ENCODE data around the gene TCF4. TPM values are rescaled to one million over a fixed set of nuclear protein-coding genes. Genes with fewer than 3 reads are reported as not detected.

Gene TCF4
- total RNA-seq, 1 donor from 2014 or later, result 175 TPM

- no peak for DNase-seq (ENCODE audit: low spot score)
- no peaks in the 10 kb centered on the region for H3K9me3 Mint-ChIP-seq (ENCODE audit: unreplicated experiment)
- H3K4me1 Mint-ChIP-seq (ENCODE audit: unreplicated experiment), result peaks cover 22% of the 10 kb centered on the region
- peaks cover 6% of the 10 kb centered on the region for H3K36me3 Mint-ChIP-seq (ENCODE audit: low read depth, unreplicated experiment)
- H3K27ac Mint-ChIP-seq (ENCODE audit: unreplicated experiment), result no peak overlapping the region
- H3K4me3 Mint-ChIP-seq (ENCODE audit: unreplicated experiment), result no peak overlapping the region
- TF ChIP-seq CTCF (IDR thresholded peaks at IDR 0.05; ENCODE audit: unreplicated experiment), result no peak
- peaks cover 7% of the 10 kb centered on the region for H3K27me3 Mint-ChIP-seq (ENCODE audit: unreplicated experiment)
Observed at GRCh38 chr18:55444536-55444935, 143.5 kb downstream of the TCF4 start.

- no peak overlapping the region for H3K27ac Mint-ChIP-seq (ENCODE audit: unreplicated experiment)
- no peak for DNase-seq (ENCODE audit: low spot score)
- peaks cover 6% of the 10 kb centered on the region for H3K36me3 Mint-ChIP-seq (ENCODE audit: low read depth, unreplicated experiment)
- peaks cover 21% of the 10 kb centered on the region for H3K4me1 Mint-ChIP-seq (ENCODE audit: unreplicated experiment)
- H3K27me3 Mint-ChIP-seq (ENCODE audit: unreplicated experiment), result peaks cover 7% of the 10 kb centered on the region
- no peaks in the 10 kb centered on the region for H3K9me3 Mint-ChIP-seq (ENCODE audit: unreplicated experiment)
- TF ChIP-seq CTCF (IDR thresholded peaks at IDR 0.05; ENCODE audit: unreplicated experiment), result no peak
- no peak overlapping the region for H3K4me3 Mint-ChIP-seq (ENCODE audit: unreplicated experiment)
Observed at GRCh38 chr18:55443776-55444175, 144.2 kb downstream of the TCF4 start.

GRCh38 chr18:55442561-55442960 is 145.4 kb downstream of the TCF4 start:
- Mint-ChIP-seq H3K4me1 (ENCODE audit: unreplicated experiment) (peaks cover 26% of the 10 kb centered on the region), H3K4me3 (ENCODE audit: unreplicated experiment) (no peak overlapping the region)

GRCh38 chr18:55440988-55441387 is 147.0 kb downstream of the TCF4 start:
- peaks cover 26% of the 10 kb centered on the region for H3K4me1 Mint-ChIP-seq (ENCODE audit: unreplicated experiment)
- peaks cover 7% of the 10 kb centered on the region for H3K27me3 Mint-ChIP-seq (ENCODE audit: unreplicated experiment)
- no peaks in the 10 kb centered on the region for H3K9me3 Mint-ChIP-seq (ENCODE audit: unreplicated experiment)
- H3K4me3 Mint-ChIP-seq (ENCODE audit: unreplicated experiment), result no peak overlapping the region
- no peak for DNase-seq (ENCODE audit: low spot score)
- TF ChIP-seq CTCF (IDR thresholded peaks at IDR 0.05; ENCODE audit: unreplicated experiment), result no peak
- no peak overlapping the region for H3K27ac Mint-ChIP-seq (ENCODE audit: unreplicated experiment)
- peaks cover 6% of the 10 kb centered on the region for H3K36me3 Mint-ChIP-seq (ENCODE audit: low read depth, unreplicated experiment)

More at GRCh38 chr18:55442561-55442960, 145.4 kb downstream of the TCF4 start:
- no peaks in the 10 kb centered on the region for H3K9me3 Mint-ChIP-seq (ENCODE audit: unreplicated experiment)
- H3K27me3 Mint-ChIP-seq (ENCODE audit: unreplicated experiment), result peaks cover 7% of the 10 kb centered on the region
- TF ChIP-seq CTCF (IDR thresholded peaks at IDR 0.05; ENCODE audit: unreplicated experiment), result no peak
- peaks cover 6% of the 10 kb centered on the region for H3K36me3 Mint-ChIP-seq (ENCODE audit: low read depth, unreplicated experiment)
- no peak for DNase-seq (ENCODE audit: low spot score)
- no peak overlapping the region for H3K27ac Mint-ChIP-seq (ENCODE audit: unreplicated experiment)

GRCh38 chr18:55439056-55439455 is 148.9 kb downstream of the TCF4 start:
- TF ChIP-seq CTCF (IDR thresholded peaks at IDR 0.05; ENCODE audit: unreplicated experiment), result no peak
- H3K27me3 Mint-ChIP-seq (ENCODE audit: unreplicated experiment), result peaks cover 6% of the 10 kb centered on the region
- H3K9me3 Mint-ChIP-seq (ENCODE audit: unreplicated experiment), result no peaks in the 10 kb centered on the region
- H3K4me3 Mint-ChIP-seq (ENCODE audit: unreplicated experiment), result no peak overlapping the region
- peaks cover 24% of the 10 kb centered on the region for H3K4me1 Mint-ChIP-seq (ENCODE audit: unreplicated experiment)
- no peak for DNase-seq (ENCODE audit: low spot score)
- H3K36me3 Mint-ChIP-seq (ENCODE audit: low read depth, unreplicated experiment), result no peaks in the 10 kb centered on the region
- no peak overlapping the region for H3K27ac Mint-ChIP-seq (ENCODE audit: unreplicated experiment)

Data from endothelial cell (in vitro differentiated cells).